Fibroblast of villous mesenchyme (primary cell): ENCODE measurements around the gene TRIM29. TPM values are rescaled to one million over a fixed set of nuclear protein-coding genes. Genes with fewer than 3 reads are reported as not detected.

ENCODE experiments used
- DNase-seq: peaks from one replicate; pipeline ENCODE4 v3.0.0-alpha.2; 2010; ENCODE audit warnings: low read depth
- H3K4me3 ChIP-seq: 2 replicates; pipeline ENCODE4 v1.5.1; 2011; ENCODE audit warnings: low read depth, mild to moderate bottlenecking, low read length
- total RNA-seq: library from RNA; depleted of rRNA; stranded (reverse); fragments of >200 nt; gene quantifications from 2 replicates; pipeline ENCODE4 v1.2.3, GENCODE V29; 2012
- TF ChIP-seq, protein P1 (sequence below): IDR thresholded peaks from 2 replicates; pipeline ENCODE4 v1.5.1; 2012; ENCODE audit warnings: low read depth, mild to moderate bottlenecking, low read length; ENCODE audit not compliant: insufficient read depth

The TRIM29 gene
- total RNA-seq, 1 donor, result 0.86 TPM

DNA sequence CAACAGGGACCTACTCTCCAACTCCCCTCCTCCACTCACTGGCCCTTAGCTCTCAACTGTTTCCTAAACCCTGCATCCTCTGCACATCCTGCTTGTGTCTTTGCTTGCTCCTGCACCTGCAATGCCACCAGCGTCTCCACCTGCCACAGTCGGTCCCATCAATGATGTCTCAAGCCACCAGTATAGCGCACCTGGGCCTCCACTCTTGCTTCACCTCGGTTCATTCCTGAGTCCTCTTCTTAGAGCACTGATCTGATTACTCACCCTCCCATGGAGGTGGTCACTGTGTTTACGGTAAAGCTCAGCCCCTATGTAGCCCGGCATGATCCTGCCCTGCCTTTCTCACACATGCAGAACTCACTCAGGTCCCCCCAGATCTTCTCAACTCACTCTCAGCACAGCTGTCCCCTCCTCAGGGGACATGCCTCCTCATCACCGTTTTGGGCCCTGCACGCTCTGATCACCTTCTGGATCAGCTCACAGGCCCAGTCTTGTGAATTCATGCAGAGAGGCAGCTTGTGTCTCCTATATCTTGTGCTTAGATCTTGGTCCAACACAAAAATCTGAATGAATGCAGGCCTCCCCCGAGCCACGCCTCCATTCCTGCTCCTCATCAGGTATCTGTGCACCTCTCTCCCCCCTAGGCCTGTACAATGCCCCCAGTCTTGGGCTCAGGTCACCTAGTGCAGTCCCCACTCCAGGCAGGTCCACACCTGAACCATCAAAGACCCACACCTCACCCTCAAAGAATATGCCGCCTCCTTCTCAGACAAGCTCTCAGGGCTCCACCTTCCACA, 31.4 kb downstream of the TRIM29 start:
- no peak for DNase-seq
- TF ChIP-seq, protein P1, sequence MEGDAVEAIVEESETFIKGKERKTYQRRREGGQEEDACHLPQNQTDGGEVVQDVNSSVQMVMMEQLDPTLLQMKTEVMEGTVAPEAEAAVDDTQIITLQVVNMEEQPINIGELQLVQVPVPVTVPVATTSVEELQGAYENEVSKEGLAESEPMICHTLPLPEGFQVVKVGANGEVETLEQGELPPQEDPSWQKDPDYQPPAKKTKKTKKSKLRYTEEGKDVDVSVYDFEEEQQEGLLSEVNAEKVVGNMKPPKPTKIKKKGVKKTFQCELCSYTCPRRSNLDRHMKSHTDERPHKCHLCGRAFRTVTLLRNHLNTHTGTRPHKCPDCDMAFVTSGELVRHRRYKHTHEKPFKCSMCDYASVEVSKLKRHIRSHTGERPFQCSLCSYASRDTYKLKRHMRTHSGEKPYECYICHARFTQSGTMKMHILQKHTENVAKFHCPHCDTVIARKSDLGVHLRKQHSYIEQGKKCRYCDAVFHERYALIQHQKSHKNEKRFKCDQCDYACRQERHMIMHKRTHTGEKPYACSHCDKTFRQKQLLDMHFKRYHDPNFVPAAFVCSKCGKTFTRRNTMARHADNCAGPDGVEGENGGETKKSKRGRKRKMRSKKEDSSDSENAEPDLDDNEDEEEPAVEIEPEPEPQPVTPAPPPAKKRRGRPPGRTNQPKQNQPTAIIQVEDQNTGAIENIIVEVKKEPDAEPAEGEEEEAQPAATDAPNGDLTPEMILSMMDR, result no peak
- no peak overlapping the region for H3K4me3 ChIP-seq

DNA sequence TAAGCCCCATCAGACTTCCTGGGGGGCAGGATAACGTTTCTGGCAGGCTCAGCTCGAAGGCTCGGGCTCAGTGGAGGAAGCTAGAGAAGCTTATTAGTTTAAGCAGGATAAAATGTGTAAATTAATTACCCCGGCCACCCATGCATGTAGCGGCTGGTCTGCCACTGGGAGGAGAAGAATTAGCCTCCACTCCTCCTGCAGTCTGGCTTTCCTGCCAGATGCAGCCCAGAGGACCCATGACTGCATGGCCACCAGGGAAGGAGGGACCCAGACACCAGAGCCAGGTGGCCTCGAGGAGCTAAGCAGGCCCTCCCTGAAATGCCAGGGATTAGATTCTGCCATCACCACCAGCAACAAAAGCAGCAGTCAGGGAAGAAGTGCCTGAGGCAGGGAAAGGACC, 32.3 kb downstream of the TRIM29 start:
- DNase-seq, result no peak
- no peak overlapping the region for H3K4me3 ChIP-seq
- TF ChIP-seq, protein P1, result no peak

DNA sequence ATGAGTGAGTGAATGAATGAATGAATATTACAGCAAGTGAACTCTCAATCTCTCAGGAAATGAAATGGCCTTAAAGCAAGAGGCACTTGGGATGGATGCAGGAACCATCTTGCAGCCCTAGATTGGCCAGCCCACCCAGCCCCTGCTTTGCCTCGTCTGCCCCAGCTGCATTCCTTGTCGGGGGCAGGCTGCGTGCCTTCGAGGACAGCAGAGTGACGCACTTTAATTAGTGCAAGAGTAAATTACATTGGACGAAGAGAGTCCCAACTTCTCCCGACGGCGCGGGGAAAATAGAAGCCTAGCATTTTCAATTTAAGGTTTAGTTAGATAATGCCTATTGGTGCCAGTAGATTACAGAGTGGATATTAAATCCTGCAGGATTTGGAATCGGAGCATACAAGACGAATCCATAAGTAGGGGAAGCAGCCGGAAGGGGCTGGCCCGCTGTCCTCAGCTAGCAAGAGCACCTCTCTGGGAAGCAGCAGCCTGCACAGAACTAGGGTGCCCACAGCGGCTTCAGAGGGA, 33.8 kb downstream of the TRIM29 start:
- H3K4me3 ChIP-seq, result no peak overlapping the region
- TF ChIP-seq, protein P1, result no peak
- DNase-seq, result no peak

DNA sequence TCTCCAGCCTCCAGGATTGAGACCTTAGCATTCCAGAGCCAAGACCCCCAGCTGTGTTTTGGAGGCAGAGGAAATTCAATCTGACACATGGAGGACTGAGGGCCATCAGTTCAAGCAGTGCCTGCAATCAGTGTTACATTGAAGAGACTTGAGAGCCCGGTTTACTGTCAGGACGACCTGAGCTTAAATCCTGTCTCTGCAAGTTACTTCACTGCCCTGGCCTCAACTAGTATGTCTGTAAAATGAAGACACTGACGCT, 35.1 kb downstream of the TRIM29 start:
- DNase-seq, result no peak
- TF ChIP-seq, protein P1, result no peak
- H3K4me3 ChIP-seq, result no peak overlapping the region

DNA sequence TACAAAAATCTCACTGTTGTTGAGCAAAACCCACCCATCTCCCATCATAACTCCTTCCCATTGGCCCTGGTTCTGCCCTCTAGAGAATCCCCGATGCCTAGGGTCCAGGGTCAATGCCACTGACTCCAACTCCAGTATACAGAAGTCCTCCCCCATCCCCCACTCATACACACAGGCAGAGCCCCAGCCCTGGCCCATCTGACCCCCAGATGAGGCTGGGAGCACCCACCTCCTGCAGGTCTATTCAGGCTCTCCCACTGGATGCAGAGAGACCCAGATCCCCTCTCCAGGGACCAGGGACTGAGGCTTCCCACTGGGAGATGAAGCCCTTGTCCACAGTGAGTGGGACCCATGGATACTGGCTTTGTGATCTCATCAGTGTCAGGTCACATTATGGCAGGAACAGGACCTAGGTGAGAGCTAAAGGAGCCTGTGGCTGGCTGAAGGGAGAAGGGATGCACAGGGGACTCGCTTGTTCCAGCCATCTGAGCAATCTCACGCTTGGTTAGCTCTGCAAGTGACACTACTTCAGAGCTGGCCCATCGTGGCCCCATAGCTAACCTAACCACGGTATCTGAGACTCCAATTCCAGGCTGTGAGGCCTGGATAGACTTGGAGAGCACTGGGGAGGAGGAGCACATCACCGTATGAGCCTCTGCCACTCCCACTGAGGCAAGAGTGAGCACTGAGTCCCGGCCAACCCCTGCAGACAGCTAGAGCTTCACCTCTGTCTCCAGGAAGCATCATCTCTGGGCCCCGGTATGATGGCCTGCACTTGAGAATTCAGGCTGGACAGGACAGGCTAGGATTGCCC, 35.7 kb downstream of the TRIM29 start:
- TF ChIP-seq, protein P1, result no peak
- no peak overlapping the region for H3K4me3 ChIP-seq
- no peak for DNase-seq

DNA sequence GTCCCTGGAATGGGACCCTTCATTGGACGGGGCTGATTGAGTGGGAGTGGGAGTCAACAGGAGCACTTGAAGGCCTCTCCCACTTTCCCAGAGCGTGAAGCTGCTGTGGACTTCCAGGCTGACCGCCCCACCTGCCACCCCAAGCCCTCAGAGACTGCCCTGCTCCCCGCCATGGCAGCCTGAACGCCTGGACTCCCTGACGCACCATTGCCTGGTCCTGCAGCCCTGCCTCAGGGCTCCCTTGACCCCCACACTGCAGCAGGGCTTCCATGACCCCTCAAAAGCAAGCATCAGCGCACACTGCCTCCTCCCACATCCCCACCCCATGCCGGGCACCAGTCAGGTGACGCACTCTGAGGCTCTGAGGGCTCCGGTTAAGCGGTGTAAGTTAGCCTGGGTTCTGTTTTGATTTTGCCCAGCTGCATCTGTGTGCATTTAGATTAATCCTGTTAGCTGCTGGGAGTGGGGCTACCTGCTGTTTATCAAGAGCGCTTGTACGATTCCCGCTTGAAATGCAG, 39.4 kb downstream of the TRIM29 start:
- TF ChIP-seq, protein P1, result no peak
- no peak for DNase-seq
- H3K4me3 ChIP-seq, result no peak overlapping the region
